H1 (cell line): Measurements from ENCODE around the gene CDK5. TPM values are rescaled to one million over a fixed set of nuclear protein-coding genes. Genes with fewer than 3 reads are reported as not detected.

Experiments used
- CBX8 ChIP-seq: fragments of 300-800, 300-1000 bp; sonication (generic); IDR thresholded peaks from 2 replicates; pipeline ENCODE4 v1.7.1; 2016; ENCODE audit warnings: low read depth, low read length, borderline replicate concordance
- JUND ChIP-seq: IDR thresholded peaks from 2 replicates; pipeline ENCODE4 v1.6.1; 2011; ENCODE audit warnings: mild to moderate bottlenecking, improper control_type of control experiment, low read length
- polyA plus RNA-seq, 7 experiments: library from polyadenylated mRNA; depleted of rRNA in 3 of 7; stranded (reverse) in 5 of 7; unstranded in 2 of 7; fragments of >200 nt in 5 of 7; fragments of 200-250 nt in 2 of 7; gene quantifications; 1 replicate in 5 of 7; 2 replicates in 1 of 7; 4 replicates in 1 of 7; pipeline versions ENCODE4 v1.2.1 to v1.2.3, GENCODE V29; 2011 to 2013; ENCODE audit warnings: missing spikeins in 2 of 7, mixed read lengths in 2 of 7
- total RNA-seq: library from RNA; stranded (reverse); fragmentation: NEBNext Ultra II Directional; extraction: Animal tissue kit (Norgen Biotek cat#: 25700); gene quantifications from 2 replicates; pipeline ENCODE4 v1.2.1, GENCODE V29; 2021

The CDK5 gene
- total and polyA plus RNA-seq, 2 of the 8 experiments (the other 6 are each of a cell fraction or from before 2014, with no cell fraction given), result 22.8 to 37.2 TPM

GRCh38 chr7:151083071-151083823, 25.6 kb upstream of the CDK5 start, which contains the start of gene TMUB1 (continued):
- TF ChIP-seq CBX8 (no peak), JUND (no peak)
